Lung (tissue), 12 donors: ENCODE results near the gene IMMP1L. TPM values are rescaled to one million over a fixed set of nuclear protein-coding genes. Genes with fewer than 3 reads are reported as not detected.

Experiments
- ATAC-seq: fragments of 200-7000 bp; cut with Tn5 transposase; one replicate; pipeline ENCODE4 v1.9.1; 2020; ENCODE audit warnings: moderate number of reproducible peaks; ENCODE audit not compliant: insufficient read depth, low FRiP score
- DNase-seq, 3 donors: peaks; one replicate each; pipeline ENCODE4 v3.0.0-alpha.2; 2013 to 2017
- H3K27ac ChIP-seq, 2 donors: one replicate each; pipeline ENCODE4 v1.5.1; 2013; ENCODE audit warnings: mild to moderate bottlenecking in 2 of 2, moderate library complexity in 2 of 2, control low read depth in 1 of 2, inconsistent platforms in 1 of 2, low read depth in 1 of 2, low read length in 1 of 2
- H3K27me3 ChIP-seq, 3 donors: one replicate each; pipeline ENCODE4 v1.5.1; 2013; ENCODE audit warnings: low read length in 2 of 3; ENCODE audit not compliant: control insufficient read depth in 3 of 3, insufficient read depth in 3 of 3
- H3K36me3 ChIP-seq, 4 donors: one replicate each; pipeline ENCODE4 v1.5.1; 2013; ENCODE audit warnings: low read length in 4 of 4, mild to moderate bottlenecking in 1 of 4, moderate library complexity in 1 of 4; ENCODE audit not compliant: control insufficient read depth in 4 of 4, insufficient read depth in 4 of 4
- H3K4me1 ChIP-seq, 5 donors: one replicate each; pipeline ENCODE4 v1.5.1; 2013; ENCODE audit warnings: low read length in 5 of 5, mild to moderate bottlenecking in 2 of 5, moderate library complexity in 1 of 5; ENCODE audit not compliant: control insufficient read depth in 5 of 5, insufficient read depth in 5 of 5
- H3K4me3 ChIP-seq: one replicate; pipeline ENCODE4 v1.5.1; 2013; ENCODE audit warnings: mild to moderate bottlenecking, control low read depth, moderate library complexity
- H3K9ac ChIP-seq, 2 donors: one replicate each; pipeline ENCODE4 v1.5.1; 2013; ENCODE audit warnings: low read length in 2 of 2, control low read depth in 1 of 2; ENCODE audit not compliant: insufficient read depth in 1 of 2
- H3K9me3 ChIP-seq, 4 donors: one replicate each; pipeline ENCODE4 v1.5.1; 2013; ENCODE audit warnings: low read length in 3 of 4, mild to moderate bottlenecking in 1 of 4, moderate library complexity in 1 of 4; ENCODE audit not compliant: control insufficient read depth in 4 of 4, insufficient read depth in 3 of 4
- WGBS, 2 donors: extraction: QIAGEN DNeasy Blood & Tissue Kit; methylation state at CpG; one replicate each; pipeline ENCODE4 v1.1.7; 2013; 5-methylcytosine and 5-hydroxymethylcytosine counted together
- polyA plus RNA-seq, 2 donors: library from polyadenylated mRNA; stranded (reverse); fragments of 200-250 nt; gene quantifications; one replicate each; pipeline ENCODE4 v1.2.1, GENCODE V29; 2013
- total RNA-seq, 2 donors: library from RNA; depleted of rRNA in 1 of 2; stranded (reverse); fragments of >200 nt in 1 of 2; gene quantifications; one replicate each; pipeline ENCODE4 v1.2.1, GENCODE V29; 2014 to 2021
- TF ChIP-seq, protein P1 (sequence below): IDR thresholded peaks from 2 replicates; pipeline ENCODE4 v1.5.1; 2012; ENCODE audit warnings: mild to moderate bottlenecking; ENCODE audit errors: control extremely low read depth, extremely low read depth
- donor health status: control.
- donor health status: control.
- donor health status: Bipolar disorder and iron deficiency.
- donor health status: healthy.
- donor health status: DM: yes; HTN: yes; CAD: no.

The IMMP1L gene
- total and polyA plus RNA-seq, 4 donors, result 12.6 to 47.9 (median 19.2) TPM

DNA sequence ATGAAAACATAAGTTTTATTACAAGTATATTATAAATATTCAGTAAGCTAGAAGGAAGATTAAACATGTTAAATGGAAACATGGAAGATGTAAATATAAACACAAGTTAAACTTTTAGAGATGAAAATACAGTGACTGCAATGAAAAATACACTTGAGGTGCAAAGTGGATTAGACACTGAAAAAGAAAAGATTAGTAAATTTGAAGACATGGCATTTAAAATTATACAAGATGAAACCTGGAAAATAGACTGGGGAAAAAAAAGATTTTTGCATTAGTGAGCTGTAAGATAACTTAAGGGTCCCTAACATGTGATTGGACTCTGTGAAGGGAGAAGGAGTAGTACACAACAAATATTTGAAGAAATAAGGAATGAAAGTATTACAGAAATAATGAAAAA lies 33.4 kb upstream of the IMMP1L start:
- TF ChIP-seq, protein P1, sequence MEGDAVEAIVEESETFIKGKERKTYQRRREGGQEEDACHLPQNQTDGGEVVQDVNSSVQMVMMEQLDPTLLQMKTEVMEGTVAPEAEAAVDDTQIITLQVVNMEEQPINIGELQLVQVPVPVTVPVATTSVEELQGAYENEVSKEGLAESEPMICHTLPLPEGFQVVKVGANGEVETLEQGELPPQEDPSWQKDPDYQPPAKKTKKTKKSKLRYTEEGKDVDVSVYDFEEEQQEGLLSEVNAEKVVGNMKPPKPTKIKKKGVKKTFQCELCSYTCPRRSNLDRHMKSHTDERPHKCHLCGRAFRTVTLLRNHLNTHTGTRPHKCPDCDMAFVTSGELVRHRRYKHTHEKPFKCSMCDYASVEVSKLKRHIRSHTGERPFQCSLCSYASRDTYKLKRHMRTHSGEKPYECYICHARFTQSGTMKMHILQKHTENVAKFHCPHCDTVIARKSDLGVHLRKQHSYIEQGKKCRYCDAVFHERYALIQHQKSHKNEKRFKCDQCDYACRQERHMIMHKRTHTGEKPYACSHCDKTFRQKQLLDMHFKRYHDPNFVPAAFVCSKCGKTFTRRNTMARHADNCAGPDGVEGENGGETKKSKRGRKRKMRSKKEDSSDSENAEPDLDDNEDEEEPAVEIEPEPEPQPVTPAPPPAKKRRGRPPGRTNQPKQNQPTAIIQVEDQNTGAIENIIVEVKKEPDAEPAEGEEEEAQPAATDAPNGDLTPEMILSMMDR, result no peak
- H3K27ac ChIP-seq, result no peak overlapping the region
- peaks cover 0 to 2% (median 0%) of the 10 kb centered on the region in 4 donors for H3K9me3 ChIP-seq
- H3K27me3 ChIP-seq, result no peaks in the 10 kb centered on the region
- H3K36me3 ChIP-seq, result peaks cover 3 to 11% (median 8%) of the 10 kb centered on the region in 4 donors
- DNase-seq, result no peak
- no peak for ATAC-seq
- H3K4me1 ChIP-seq, result no peaks in the 10 kb centered on the region
- H3K9ac ChIP-seq, result no peak overlapping the region
- H3K4me3 ChIP-seq, result no peak overlapping the region

DNA sequence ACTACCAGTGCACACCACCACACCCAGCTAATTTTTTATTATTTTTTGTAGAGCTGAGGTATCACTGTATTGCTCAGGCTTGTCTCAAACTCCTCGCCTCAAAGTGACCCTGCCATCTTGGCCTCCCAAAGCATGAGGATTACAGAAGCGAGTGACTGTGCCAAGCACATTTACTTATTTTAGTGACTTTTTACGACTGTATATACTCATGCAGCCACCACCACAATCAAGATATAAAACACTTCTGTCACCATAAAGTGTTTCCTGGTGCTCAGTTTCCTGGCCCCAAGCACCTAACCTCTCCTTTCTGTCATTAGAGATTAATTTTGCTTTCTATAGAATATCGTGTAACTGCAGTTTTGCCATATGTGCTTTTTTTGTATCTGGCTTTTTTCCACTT lies 26.1 kb upstream of the IMMP1L start:
- Histone ChIP-seq H3K27me3 (no peaks in the 10 kb centered on the region), H3K9ac (no peak overlapping the region), H3K9me3 (no peaks in the 10 kb centered on the region), H3K27ac (no peak overlapping the region), H3K4me3 (no peak overlapping the region), H3K36me3 (peaks cover 0 to 4% (median 0%) of the 10 kb centered on the region in 4 donors), H3K4me1 (peaks cover 0 to 3% (median 0%) of the 10 kb centered on the region in 5 donors)
- 86 to 90% methylated on average over 4 of the region's 4 CpGs for WGBS, 2 donors
- DNase-seq (no peak), ATAC-seq (no peak)
- TF ChIP-seq, protein P1, result no peak

DNA sequence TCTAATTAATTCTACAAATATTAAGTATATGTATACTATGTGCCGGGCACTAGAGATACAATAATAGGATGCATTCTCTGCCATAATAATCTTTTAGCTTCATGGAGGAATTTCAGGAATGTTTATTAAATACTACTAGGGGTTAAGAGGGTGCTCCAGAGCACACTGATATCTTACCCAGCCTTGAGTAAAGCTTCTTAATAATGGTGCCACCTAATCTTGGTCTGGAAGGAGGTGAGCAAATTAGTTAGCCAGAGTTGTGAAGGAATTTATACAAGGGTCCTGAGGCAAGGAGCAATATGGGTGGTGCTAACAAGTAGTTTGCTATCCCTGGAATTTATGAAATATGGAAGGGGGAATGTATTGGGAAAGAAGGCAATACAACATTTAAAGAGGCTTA lies 21.9 kb upstream of the IMMP1L start:
- H3K27me3 ChIP-seq, result no peaks in the 10 kb centered on the region
- 79 to 93% methylated on average over 1 of the region's 1 CpG for WGBS, 2 donors

DNA sequence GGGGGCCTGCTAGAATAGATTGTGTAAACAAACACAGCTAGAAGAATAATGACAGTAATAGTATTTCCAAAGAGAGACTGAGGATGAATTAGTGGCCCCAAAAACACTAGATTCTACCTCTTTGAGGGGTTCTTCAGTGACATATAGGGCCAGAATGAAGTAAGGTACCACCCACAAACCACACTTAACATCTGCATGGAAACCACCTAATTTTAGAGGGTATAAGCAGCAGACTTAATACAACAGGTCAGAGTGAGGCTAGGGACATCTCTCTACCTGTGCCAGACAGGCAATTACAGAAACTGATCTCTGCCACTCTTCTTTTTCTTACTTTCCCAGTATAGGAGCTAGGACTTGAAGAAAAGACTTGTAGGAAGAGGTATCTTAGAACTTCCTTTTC lies 20.3 kb upstream of the IMMP1L start:
- TF ChIP-seq, protein P1, result no peak
- ATAC-seq (no peak), DNase-seq (no peak)
- no peaks in the 10 kb centered on the region for H3K9me3 ChIP-seq
- peaks cover 0 to 3% (median 0%) of the 10 kb centered on the region in 5 donors for H3K4me1 ChIP-seq
- no peaks in the 10 kb centered on the region for H3K27me3 ChIP-seq
- no peak overlapping the region for H3K4me3 ChIP-seq
- no peak overlapping the region for H3K27ac ChIP-seq
- no peak overlapping the region for H3K9ac ChIP-seq
- H3K36me3 ChIP-seq, result peaks cover 0 to 2% (median 0%) of the 10 kb centered on the region in 4 donors

More for the DNA sequence above, 21.9 kb upstream of the IMMP1L start:
- Histone ChIP-seq H3K9ac (no peak overlapping the region), H3K27ac (no peak overlapping the region), H3K4me3 (no peak overlapping the region), H3K36me3 (no peaks in the 10 kb centered on the region), H3K4me1 (peaks cover 0 to 3% (median 0%) of the 10 kb centered on the region in 5 donors), H3K9me3 (no peaks in the 10 kb centered on the region)
- TF ChIP-seq, protein P1, result no peak
- DNase-seq (no peak), ATAC-seq (no peak)
